ENCODE measurements around the gene NADSYN1. TPM values are rescaled to one million over a fixed set of nuclear protein-coding genes. Genes with fewer than 3 reads are reported as not detected.

NADSYN1 gene
- total and polyA plus RNA-seq, 2 experiments from 2014 or later = 35.6 to 54.9 TPM

DNA sequence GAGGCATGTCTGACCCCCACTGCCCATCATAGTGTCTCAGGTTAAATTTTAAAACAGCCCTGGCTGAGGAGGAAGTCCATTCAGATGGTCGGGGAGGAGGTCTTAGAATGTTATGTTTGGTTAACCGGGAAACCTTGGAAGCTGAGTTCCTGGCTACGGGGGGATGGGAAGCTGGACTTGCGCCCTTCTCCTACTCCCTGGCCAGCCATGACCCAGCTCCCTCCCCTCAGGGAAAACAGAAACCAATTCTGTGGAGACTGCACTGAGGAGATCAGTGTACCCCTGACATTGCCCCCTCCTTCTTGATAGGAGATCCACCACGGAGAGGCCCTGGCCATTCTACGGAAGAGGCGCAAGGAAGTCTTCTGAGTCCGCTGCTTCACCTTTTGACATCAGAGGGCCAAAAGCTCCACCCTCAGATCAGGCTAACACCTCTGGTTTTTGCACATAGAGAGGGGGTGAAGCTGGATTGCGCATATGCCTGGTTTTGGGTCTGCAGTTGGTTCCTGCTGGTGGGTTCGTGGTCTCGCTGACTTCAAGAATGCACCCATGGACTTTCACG lies 92.5 kb downstream of the NADSYN1 start:
- Mint-ChIP-seq H3K4me1 (peaks cover 12% of the 10 kb centered on the region), H3K4me3 (no peak overlapping the region), H3K27me3 (ENCODE audit: insufficient read depth, low read depth, poor library complexity) (peaks cover 2% of the 10 kb centered on the region), H3K36me3 (ENCODE audit: low read depth) (peaks cover 16% of the 10 kb centered on the region; the same call in 2 of the 3 replicates), H3K9me3 (peaks cover 18% of the 10 kb centered on the region), H3K27ac (no peak overlapping the region)
- no peaks in the 10 kb centered on the region for H3K27me3 ChIP-seq (ENCODE audit: insufficient read depth)
- H3K9me2 ChIP-seq (ENCODE audit: insufficient read depth) = peaks cover 6% of the 10 kb centered on the region; the same call in 1 of the 2 replicates
- H3K36me3 ChIP-seq (ENCODE audit: insufficient read depth) = no peaks in the 10 kb centered on the region
- H3K4me3 ChIP-seq = no peak overlapping the region
- H3K27ac ChIP-seq (ENCODE audit: low read depth) = no peak overlapping the region
- TF ChIP-seq REST (IDR thresholded peaks at IDR 0.05; ENCODE audit: unreplicated experiment) = no peak
- no peak for TF ChIP-seq STAT1 (IDR thresholded peaks at IDR 0.05; ENCODE audit: unreplicated experiment)
- no peak for TF ChIP-seq JUNB (IDR thresholded peaks at IDR 0.05; ENCODE audit: unreplicated experiment)
- TF ChIP-seq POLR2AphosphoS5 (IDR thresholded peaks at IDR 0.05; ENCODE audit: low read depth) = no peak
- no peak for TF ChIP-seq NANOG (IDR thresholded peaks at IDR 0.05; ENCODE audit: borderline replicate concordance)
- TF ChIP-seq CREB1 (CRISPR knock-in tag; IDR thresholded peaks at IDR 0.05; ENCODE audit: low read depth) = no peak
- TF ChIP-seq EZH2 (IDR thresholded peaks at IDR 0.05; ENCODE audit: low read depth, unreplicated experiment) = no peak
- TF ChIP-seq CTCF (conservative IDR thresholded peaks at IDR 0.05; ENCODE audit: low read depth in 2 of 2) = no peak
- no peaks in the 10 kb centered on the region for H3F3A ChIP-seq (replicated peaks; ENCODE audit: low read depth)
- H2AFZ ChIP-seq = no peak overlapping the region
- no peaks in the 10 kb centered on the region for H4K20me1 ChIP-seq (replicated peaks; ENCODE audit: insufficient read depth)
- H3K4me2 ChIP-seq = no peak overlapping the region
- no peak for DNase-seq (ENCODE audit: low spot score)
- H3K4me1 ChIP-seq (ENCODE audit: insufficient read depth) = peaks cover 10% of the 10 kb centered on the region; the same call in 1 of the 2 replicates
- no peak for ATAC-seq
- no peaks in the 10 kb centered on the region for H3K79me2 ChIP-seq (replicated peaks; ENCODE audit: insufficient read depth)

DNA sequence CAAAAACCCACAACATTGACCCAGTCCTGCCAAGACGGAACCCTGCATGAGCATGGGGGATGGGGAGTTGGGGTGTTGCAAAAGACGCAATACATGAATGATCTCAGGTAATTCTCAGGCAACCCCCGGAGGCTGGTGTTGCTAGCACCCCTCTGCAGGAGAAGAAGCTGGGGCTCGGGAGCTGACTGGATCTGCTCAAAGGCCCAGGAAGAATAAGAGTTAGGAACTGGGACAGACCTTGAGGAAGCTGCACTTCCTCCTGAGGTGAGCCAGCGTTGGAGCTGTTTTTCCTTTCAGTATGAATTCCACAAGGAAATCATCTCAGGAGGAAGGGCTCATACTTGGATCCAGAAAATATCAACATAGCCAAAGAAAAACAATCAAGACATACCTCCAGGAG lies 95.1 kb downstream of the NADSYN1 start, which contains the start of gene KRTAP5-9:
Gene KRTAP5-9, plus strand, starts transcription at position 301 of the 400 bp plus-strand sequence. CDS start 238 bp downstream, outside the sequence.
- Mint-ChIP-seq H3K9me3 (peaks cover 9% of the 10 kb centered on the region; the same call in 2 of the 3 replicates), H3K4me3 (no peak within 1 kb of the TSS), H3K4me1 (peaks cover 17% of the 10 kb centered on the region), H3K36me3 (ENCODE audit: low read depth) (peaks cover 9% of the 10 kb centered on the region; the same call in 2 of the 3 replicates), H3K27ac (no peak within 1 kb of the TSS), H3K27me3 (ENCODE audit: insufficient read depth, low read depth, poor library complexity) (peaks cover 2% of the 10 kb centered on the region)
- Histone ChIP-seq H3K36me3 (ENCODE audit: insufficient read depth) (no peaks in the 10 kb centered on the region), H4K20me1 (replicated peaks; ENCODE audit: insufficient read depth) (no peaks in the 10 kb centered on the region), H2AFZ (no peak within 1 kb of the TSS), H3K27ac (ENCODE audit: low read depth) (no peak within 1 kb of the TSS), H3F3A (replicated peaks; ENCODE audit: low read depth) (no peaks in the 10 kb centered on the region), H3K27me3 (ENCODE audit: insufficient read depth) (no peaks in the 10 kb centered on the region), H3K9me2 (ENCODE audit: insufficient read depth) (peaks cover 6% of the 10 kb centered on the region; the same call in 1 of the 2 replicates), H3K4me3 (no peak within 1 kb of the TSS), H3K4me1 (ENCODE audit: insufficient read depth) (peaks cover 10% of the 10 kb centered on the region; the same call in 1 of the 2 replicates), H3K4me2 (no peak within 1 kb of the TSS), H3K79me2 (replicated peaks; ENCODE audit: insufficient read depth) (no peaks in the 10 kb centered on the region)
- DNase-seq (ENCODE audit: low spot score) (no peak), ATAC-seq (no peak)
- TF ChIP-seq EZH2 (IDR thresholded peaks at IDR 0.05; ENCODE audit: low read depth, unreplicated experiment) (no peak), JUNB (IDR thresholded peaks at IDR 0.05; ENCODE audit: unreplicated experiment) (no peak), CREB1 (CRISPR knock-in tag; IDR thresholded peaks at IDR 0.05; ENCODE audit: low read depth) (no peak), STAT1 (IDR thresholded peaks at IDR 0.05; ENCODE audit: unreplicated experiment) (no peak), REST (IDR thresholded peaks at IDR 0.05; ENCODE audit: unreplicated experiment) (no peak), ZNF114 (CRISPR knock-in tag; IDR thresholded peaks at IDR 0.05) (no peak), ZNF331 (CRISPR knock-in tag; IDR thresholded peaks at IDR 0.05; ENCODE audit: low read depth) (no peak)

Measured in GM23338 (cell line).